ENCODE measurements around the gene HS3ST6. TPM values are rescaled to one million over a fixed set of nuclear protein-coding genes. Genes with fewer than 3 reads are reported as not detected.

The HS3ST6 gene
- total and polyA plus RNA-seq, 2 of the 13 experiments (the other 11 are each of a cell fraction or from before 2014, with no cell fraction given), result not detected

GRCh38 chr16:1946495-1947368 lies 28.5 kb upstream of the HS3ST6 start (continued):
- no peak for TF ChIP-seq ZNF276 (CRISPR knock-in tag; IDR thresholded peaks at IDR 0.05; ENCODE audit: low read depth)
- 0 out of 2 replicates have a peak, but pooled peaks have one; percentile 49 for TF ChIP-seq DZIP1 (CRISPR knock-in tag; IDR thresholded peaks at IDR 0.05)
- no peak for TF ChIP-seq ZNF547 (CRISPR knock-in tag; IDR thresholded peaks at IDR 0.05)
- no peak for TF ChIP-seq POLR2AphosphoS5 (IDR thresholded peaks at IDR 0.05; ENCODE audit: low read depth, low read length)
- TF ChIP-seq CC2D1A (CRISPR knock-in tag; IDR thresholded peaks at IDR 0.05), result no peak
- no peak for TF ChIP-seq E2F2 (CRISPR knock-in tag; IDR thresholded peaks at IDR 0.05; ENCODE audit: borderline replicate concordance)
- 0 out of 2 replicates have a peak, but pooled peaks have one; percentile 27 for TF ChIP-seq ETV5 (CRISPR knock-in tag; IDR thresholded peaks at IDR 0.05; ENCODE audit: borderline replicate concordance)
- no peak for TF ChIP-seq MLXIP (CRISPR knock-in tag; IDR thresholded peaks at IDR 0.05; ENCODE audit: borderline replicate concordance)
- no peak for TF ChIP-seq CENPT (CRISPR knock-in tag; IDR thresholded peaks at IDR 0.05; ENCODE audit: low read depth)
- no peak for TF ChIP-seq ZNF512 (CRISPR knock-in tag; IDR thresholded peaks at IDR 0.05)
- no peak for TF ChIP-seq CBX2 (IDR thresholded peaks at IDR 0.05; ENCODE audit: low read depth, low read length)
- no peak for TF ChIP-seq CBX2 (CRISPR knock-in tag; IDR thresholded peaks at IDR 0.05; ENCODE audit: low read depth)
- no peak for TF ChIP-seq ONECUT2 (CRISPR knock-in tag; IDR thresholded peaks at IDR 0.05)
- TF ChIP-seq ZFX (CRISPR knock-in tag; IDR thresholded peaks at IDR 0.05; ENCODE audit: low read depth), result peak; percentile 46
- TF ChIP-seq ARNTL (CRISPR knock-in tag; IDR thresholded peaks at IDR 0.05), result no peak
- TF ChIP-seq HOXD1 (CRISPR knock-in tag; IDR thresholded peaks at IDR 0.05), result no peak
- TF ChIP-seq MXI1 (IDR thresholded peaks at IDR 0.05; ENCODE audit: borderline replicate concordance, low read depth, low read length), result peak; percentile 48; the same call in 2 of the 3 replicates
- TF ChIP-seq TRIM24 (CRISPR knock-in tag; IDR thresholded peaks at IDR 0.05), result no peak
- no peak for TF ChIP-seq ZNF772 (CRISPR knock-in tag; IDR thresholded peaks at IDR 0.05)
